K562 (cell line): ENCODE measurements around the gene FTH1. TPM values are rescaled to one million over a fixed set of nuclear protein-coding genes. Genes with fewer than 3 reads are reported as not detected.
A peak's percentile ranks its signal among the peaks of the same experiment; 100 is the strongest.

Experiments used
- ATAC-seq: fragments of 200-7000 bp; cut with Tn5 transposase; 3 replicates; pipeline ENCODE4 v1.9.1; 2020; ENCODE audit warnings: moderate library complexity
- BruUV-seq: library from RNA; stranded (reverse); fragments of 400-500 nt; replicated peaks from 2 replicates; lab custom pipeline; 2021; lab: Mats Ljungman, UMichigan
- CTCF ChIA-PET: fragments of 300-600 bp; formaldehyde crosslinking; extraction: SDS; loops from one replicate; lab custom pipeline; 2021; ENCODE audit warnings: low intra/inter-chr PET ratio; lab: Yijun Ruan, JAX
- POLR2A ChIA-PET: fragments of 300-600, 350-650 bp; sonication (Branson Sonifier 250); formaldehyde crosslinking; extraction: SDS; loops from one replicate; lab custom pipeline; 2021; ENCODE audit warnings: antibody characterized with exemption, inconsistent platforms; lab: Yijun Ruan, JAX
- DNase-seq, 4 experiments: peaks; one replicate each; pipeline versions ENCODE4 v3.0.0 to v3.0.0-alpha.2; 2011 to 2018; ENCODE audit warnings: low spot score in 3 of 4, mixed read lengths in 3 of 4; ENCODE audit errors: extremely low read depth in 1 of 4
- FAIRE-seq: peaks from 2 replicates; lab custom pipeline; 2011; peaks lifted over from hg19 to GRCh38; lab: Jason Lieb, UNC
- H2AFZ ChIP-seq: 2 replicates; pipeline ENCODE4 v1.6.0; 2011; ENCODE audit warnings: low read depth, low read length, control low read depth, inconsistent platforms
- H3K27ac ChIP-seq: fragments of 200-600 bp; 3 replicates; pipeline ENCODE4 v1.8.0; 2011; ENCODE audit warnings: low read depth, mild to moderate bottlenecking, control low read depth, inconsistent platforms, low read length, moderate library complexity, mixed read lengths; ENCODE audit errors: extremely low read depth
- H3K27me3 ChIP-seq, 2 experiments: fragments of 300-600 bp in 1 of 2; 2 replicates in 1 of 2; 3 replicates in 1 of 2; pipeline versions ENCODE4 v1.6.0 to v1.8.0; 2011; ENCODE audit warnings: inconsistent platforms in 2 of 2, low read length in 2 of 2, mild to moderate bottlenecking in 1 of 2, mixed read lengths in 1 of 2, moderate library complexity in 1 of 2; ENCODE audit not compliant: control insufficient read depth in 2 of 2, insufficient read depth in 2 of 2
- H3K36me3 ChIP-seq: fragments of 300-600 bp; 3 replicates; pipeline ENCODE4 v1.8.0; 2011; ENCODE audit warnings: mild to moderate bottlenecking, low read length, inconsistent platforms; ENCODE audit not compliant: control insufficient read depth, insufficient read depth
- H3K4me1 ChIP-seq, 2 experiments: fragments of 200-600 bp in 1 of 2; replicated peaks in 1 of 2; 2 replicates in 1 of 2; 3 replicates in 1 of 2; pipeline versions ENCODE4 v1.5.1 to v1.8.0; 2011; ENCODE audit warnings: inconsistent platforms in 2 of 2, low read length in 2 of 2, mild to moderate bottlenecking in 1 of 2, mixed read lengths in 1 of 2, moderate library complexity in 1 of 2; ENCODE audit not compliant: control insufficient read depth in 2 of 2, insufficient read depth in 2 of 2
- H3K4me2 ChIP-seq: 2 replicates; pipeline ENCODE4 v1.6.1; 2011; ENCODE audit warnings: low read length, control low read depth, inconsistent platforms, mixed read lengths; ENCODE audit not compliant: insufficient read depth
- H3K4me3 ChIP-seq: fragments of 200-600 bp; sonication (generic), shearing (Covaris generic); 2 replicates; pipeline ENCODE4 v1.5.1; 2016; ENCODE audit warnings: control low read depth, inconsistent platforms
- H3K79me2 ChIP-seq: fragments of 200-600 bp; 3 replicates; pipeline ENCODE4 v1.8.0; 2011; ENCODE audit warnings: low read length, inconsistent platforms; ENCODE audit not compliant: control insufficient read depth, insufficient read depth
- H3K9ac ChIP-seq, 2 experiments: 2 replicates each; pipeline versions ENCODE4 v1.6.0 to v1.6.1; 2011; ENCODE audit warnings: low read depth in 2 of 2, low read length in 2 of 2, control low read depth in 1 of 2, inconsistent platforms in 1 of 2, mild to moderate bottlenecking in 1 of 2, mixed read lengths in 1 of 2; ENCODE audit not compliant: insufficient read depth in 1 of 2
- H3K9me1 ChIP-seq: one replicate; pipeline ENCODE4 v1.6.0; 2011; ENCODE audit warnings: inconsistent platforms, mild to moderate bottlenecking, low read length, moderate library complexity; ENCODE audit not compliant: control insufficient read depth, insufficient read depth
- H3K9me3 ChIP-seq: replicated peaks from 2 replicates; pipeline ENCODE4 v1.5.1; 2011; ENCODE audit warnings: low read depth, low read length, inconsistent platforms; ENCODE audit not compliant: control insufficient read depth, insufficient read depth
- H4K20me1 ChIP-seq: replicated peaks from 2 replicates; pipeline ENCODE4 v1.6.1; 2011; ENCODE audit warnings: low read length, inconsistent platforms, mixed read lengths; ENCODE audit not compliant: control insufficient read depth, insufficient read depth
- CBX3 ChIP-seq, 2 experiments: IDR thresholded peaks; 1 replicate in 1 of 2; 2 replicates in 1 of 2; pipeline ENCODE4 v1.6.1; 2012; ENCODE audit warnings: inconsistent platforms in 2 of 2, low read length in 2 of 2, borderline replicate concordance in 1 of 2, control low read depth in 1 of 2
- CBX5 ChIP-seq: IDR thresholded peaks from 2 replicates; pipeline ENCODE4 v1.6.1; 2014; ENCODE audit warnings: low read depth, borderline replicate concordance
- CEBPB ChIP-seq: fragments of 450-650 bp; IDR thresholded peaks from 2 replicates; pipeline ENCODE4 v1.6.1; 2016; ENCODE audit warnings: missing genetic modification characterization, missing compliant biosample characterization
- NFXL1 ChIP-seq: fragments of 450-650 bp; formaldehyde crosslinking; IDR thresholded peaks from 2 replicates; pipeline ENCODE4 v1.4.0; 2021; ENCODE audit warnings: mild to moderate bottlenecking
- RAD51 ChIP-seq: fragments of 450-650 bp; IDR thresholded peaks from 2 replicates; pipeline ENCODE4 v1.7.1; 2016; ENCODE audit warnings: low read depth, mild to moderate bottlenecking, borderline replicate concordance
- TFE3 ChIP-seq: fragments of 450-650 bp; formaldehyde crosslinking; IDR thresholded peaks from 2 replicates; pipeline ENCODE4 v1.4.0; 2020; ENCODE audit warnings: mild to moderate bottlenecking, mixed read lengths
- TRIM24 ChIP-seq, 2 experiments: fragments of 450-650 bp; IDR thresholded peaks; 2 replicates each; pipeline ENCODE4 v1.6.1; 2016
- TRIM28 ChIP-seq: fragments of 450-650 bp; IDR thresholded peaks from 2 replicates; pipeline ENCODE4 v1.6.1; 2017
- TSC22D4 ChIP-seq: fragments of 450-650 bp; IDR thresholded peaks from 2 replicates; pipeline ENCODE4 v1.6.1; 2016; ENCODE audit warnings: missing genetic modification characterization, missing biosample characterization, control low read depth
- ZNF561 ChIP-seq: fragments of 450-650 bp; formaldehyde crosslinking; conservative IDR thresholded peaks from 2 replicates; pipeline ENCODE4 v1.4.0; 2020; ENCODE audit warnings: mild to moderate bottlenecking, moderate library complexity
- WGBS: fragments of 100-300 bp; shearing (Covaris generic); methylation state at CpG from one replicate; pipeline ENCODE4 v1.1.6; 2016; ENCODE audit warnings: low coverage, mixed read lengths; ENCODE audit not compliant: insufficient coverage; ENCODE audit errors: missing lambda C conversion rate; 5-methylcytosine and 5-hydroxymethylcytosine counted together
- in situ Hi-C: fragments of 300-500 bp; cut with MboI; formaldehyde crosslinking; loops from 4 replicates; pipeline ENCODE4 v1.15.0; 2018; ENCODE audit warnings: inconsistent platforms, mixed read lengths
- intact Hi-C: fragments of 100-400 bp; cut with micrococcal nuclease; formaldehyde crosslinking; loops from 2 replicates; pipeline ENCODE4 v1.14.2; 2022
- polyA plus RNA-seq, 8 experiments: library from polyadenylated mRNA; depleted of rRNA in 4 of 8; stranded (reverse) in 5 of 8; unstranded in 3 of 8; fragments of >200 nt; fragmentation: Nextera tagmentation in 2 of 8; fragmentation: Illumina TruSeq in 1 of 8; extraction: Ambion mirVana in 2 of 8; extraction: Trizol in 1 of 8; gene quantifications; 2 replicates each; pipeline versions ENCODE4 v1.2.1 to v1.2.3, GENCODE V29; 2011 to 2014; ENCODE audit warnings: inconsistent platforms in 1 of 8, missing spikeins in 1 of 8
- total RNA-seq, 7 experiments: library from RNA; depleted of rRNA in 6 of 7; stranded (reverse); fragments of >200 nt in 6 of 7; fragmentation: Illumina TruSeq in 2 of 7; extraction: Trizol in 2 of 7; gene quantifications; 2 replicates each; pipeline versions ENCODE4 v1.2.1 to v1.2.3, GENCODE V29; 2011 to 2021; ENCODE audit warnings: low replicate concordance in 1 of 7
- TF ChIP-seq, protein P1 (sequence below): fragments of 250-450 bp; sonication (Bioruptor Pico); IDR thresholded peaks from 2 replicates; pipeline ENCODE4 v1.8.0; 2022; ENCODE audit warnings: inconsistent platforms
- TF ChIP-seq, protein P2 (sequence below): fragments of 450-650 bp; formaldehyde crosslinking; IDR thresholded peaks from 2 replicates; pipeline ENCODE4 v1.4.0; 2020; ENCODE audit warnings: mild to moderate bottlenecking, moderate library complexity
- TF ChIP-seq, protein P3 (sequence below): sonication (generic); formaldehyde crosslinking; IDR thresholded peaks from 2 replicates; pipeline ENCODE4 v1.8.1; 2023; ENCODE audit warnings: mild to moderate bottlenecking, missing genetic modification reagents

Gene FTH1
- total and polyA plus RNA-seq, 9 of the 15 experiments (the other 6 are each of a cell fraction or from before 2014, with no cell fraction given), result 370 to 3,146 (median 802) TPM

- intact Hi-C loops (no loop called here), in situ Hi-C loops (no loop called here)
- Histone ChIP-seq H3K4me1 (peaks cover 16 to 17% of the 10 kb centered on the region in 2 experiments), H3K9ac (no peak overlapping the region), H3K9me3 (peaks cover 5% of the 10 kb centered on the region), H3K4me2 (no peak overlapping the region), H3K9me1 (no peaks in the 10 kb centered on the region), H3K36me3 (no peaks in the 10 kb centered on the region), H3K79me2 (no peaks in the 10 kb centered on the region), H3K27ac (no peak overlapping the region), H3K4me3 (no peak overlapping the region), H4K20me1 (no peaks in the 10 kb centered on the region), H2AFZ (no peak overlapping the region), H3K27me3 (no peaks in the 10 kb centered on the region)
- BruUV-seq, result no TSS peak
- ChIA-PET CTCF (no interaction called here), POLR2A (interaction anchor here (1.1 to 2.0 kb wide), 3 partner anchors 9 to 33 kb away, joined by 3 to 4 read pairs (median 4); no protein-coding TSS in a partner anchor)
- 67% methylated on average over 7 of the region's 7 CpGs for whole genome bisulfite sequencing
- DNase-seq, result no peak
- no peak for ATAC-seq
- peak; percentile 29 for FAIRE-seq
- TF ChIP-seq CBX3 (IDR thresholded peaks at IDR 0.05; ENCODE audit: borderline replicate concordance in 1 of 2, low read length in 2 of 2), result peak in 1 of 2 experiments; percentile 99; a peak in 2 of 3 replicates
- no peak for TF ChIP-seq RAD51
- peak; percentile 80 for TF ChIP-seq CEBPB
- TF ChIP-seq CBX5, result peak; percentile 93
- TF ChIP-seq, protein P1, sequence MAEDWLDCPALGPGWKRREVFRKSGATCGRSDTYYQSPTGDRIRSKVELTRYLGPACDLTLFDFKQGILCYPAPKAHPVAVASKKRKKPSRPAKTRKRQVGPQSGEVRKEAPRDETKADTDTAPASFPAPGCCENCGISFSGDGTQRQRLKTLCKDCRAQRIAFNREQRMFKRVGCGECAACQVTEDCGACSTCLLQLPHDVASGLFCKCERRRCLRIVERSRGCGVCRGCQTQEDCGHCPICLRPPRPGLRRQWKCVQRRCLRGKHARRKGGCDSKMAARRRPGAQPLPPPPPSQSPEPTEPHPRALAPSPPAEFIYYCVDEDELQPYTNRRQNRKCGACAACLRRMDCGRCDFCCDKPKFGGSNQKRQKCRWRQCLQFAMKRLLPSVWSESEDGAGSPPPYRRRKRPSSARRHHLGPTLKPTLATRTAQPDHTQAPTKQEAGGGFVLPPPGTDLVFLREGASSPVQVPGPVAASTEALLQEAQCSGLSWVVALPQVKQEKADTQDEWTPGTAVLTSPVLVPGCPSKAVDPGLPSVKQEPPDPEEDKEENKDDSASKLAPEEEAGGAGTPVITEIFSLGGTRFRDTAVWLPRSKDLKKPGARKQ (CRISPR knock-in tag), result peak; percentile 87
- TF ChIP-seq, protein P2, sequence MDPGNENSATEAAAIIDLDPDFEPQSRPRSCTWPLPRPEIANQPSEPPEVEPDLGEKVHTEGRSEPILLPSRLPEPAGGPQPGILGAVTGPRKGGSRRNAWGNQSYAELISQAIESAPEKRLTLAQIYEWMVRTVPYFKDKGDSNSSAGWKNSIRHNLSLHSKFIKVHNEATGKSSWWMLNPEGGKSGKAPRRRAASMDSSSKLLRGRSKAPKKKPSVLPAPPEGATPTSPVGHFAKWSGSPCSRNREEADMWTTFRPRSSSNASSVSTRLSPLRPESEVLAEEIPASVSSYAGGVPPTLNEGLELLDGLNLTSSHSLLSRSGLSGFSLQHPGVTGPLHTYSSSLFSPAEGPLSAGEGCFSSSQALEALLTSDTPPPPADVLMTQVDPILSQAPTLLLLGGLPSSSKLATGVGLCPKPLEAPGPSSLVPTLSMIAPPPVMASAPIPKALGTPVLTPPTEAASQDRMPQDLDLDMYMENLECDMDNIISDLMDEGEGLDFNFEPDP (CRISPR knock-in tag), result no peak
- TF ChIP-seq TFE3, result no peak
- TF ChIP-seq TRIM24 (IDR thresholded peaks at IDR 0.05), result peak; percentile 26 to 72; a peak in 2 of 4 replicates
- TF ChIP-seq TRIM28, result peak; percentile 95
- TF ChIP-seq NFXL1 (CRISPR knock-in tag), result no peak
- no peak for TF ChIP-seq TSC22D4
- TF ChIP-seq, protein P3, sequence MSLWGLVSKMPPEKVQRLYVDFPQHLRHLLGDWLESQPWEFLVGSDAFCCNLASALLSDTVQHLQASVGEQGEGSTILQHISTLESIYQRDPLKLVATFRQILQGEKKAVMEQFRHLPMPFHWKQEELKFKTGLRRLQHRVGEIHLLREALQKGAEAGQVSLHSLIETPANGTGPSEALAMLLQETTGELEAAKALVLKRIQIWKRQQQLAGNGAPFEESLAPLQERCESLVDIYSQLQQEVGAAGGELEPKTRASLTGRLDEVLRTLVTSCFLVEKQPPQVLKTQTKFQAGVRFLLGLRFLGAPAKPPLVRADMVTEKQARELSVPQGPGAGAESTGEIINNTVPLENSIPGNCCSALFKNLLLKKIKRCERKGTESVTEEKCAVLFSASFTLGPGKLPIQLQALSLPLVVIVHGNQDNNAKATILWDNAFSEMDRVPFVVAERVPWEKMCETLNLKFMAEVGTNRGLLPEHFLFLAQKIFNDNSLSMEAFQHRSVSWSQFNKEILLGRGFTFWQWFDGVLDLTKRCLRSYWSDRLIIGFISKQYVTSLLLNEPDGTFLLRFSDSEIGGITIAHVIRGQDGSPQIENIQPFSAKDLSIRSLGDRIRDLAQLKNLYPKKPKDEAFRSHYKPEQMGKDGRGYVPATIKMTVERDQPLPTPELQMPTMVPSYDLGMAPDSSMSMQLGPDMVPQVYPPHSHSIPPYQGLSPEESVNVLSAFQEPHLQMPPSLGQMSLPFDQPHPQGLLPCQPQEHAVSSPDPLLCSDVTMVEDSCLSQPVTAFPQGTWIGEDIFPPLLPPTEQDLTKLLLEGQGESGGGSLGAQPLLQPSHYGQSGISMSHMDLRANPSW (CRISPR knock-in tag), result no peak
- peak; percentile 86 for TF ChIP-seq ZNF561
Observed at GRCh38 chr11:61999141-61999975, 31.9 kb upstream of the FTH1 start.
